HEK293 (cell line): ENCODE results near the gene OPCML.

Source experiments
- CTCF ChIA-PET: fragments of 350-600 bp; formaldehyde crosslinking; extraction: SDS; loops from one replicate; lab custom pipeline; 2021; ENCODE audit warnings: antibody characterized with exemption; lab: Yijun Ruan, JAX
- POLR2A ChIA-PET: fragments of 300-600 bp; formaldehyde crosslinking; extraction: SDS; loops from one replicate; lab custom pipeline; 2020; ENCODE audit warnings: antibody characterized with exemption, inconsistent platforms; lab: Yijun Ruan, JAX
- H3K27ac ChIP-seq: fragments of 200-500 bp; sonication (Bioruptor generic); 2 replicates; pipeline ENCODE4 v1.5.1; 2014; ENCODE audit warnings: low read depth, low read length, control low read depth, inconsistent platforms; ENCODE audit errors: extremely low read depth
- H3K36me3 ChIP-seq, 2 experiments: fragments of 200-500 bp in 1 of 2; sonication (Bioruptor generic) in 1 of 2; 1 replicate in 1 of 2; 2 replicates in 1 of 2; pipeline ENCODE4 v1.5.1; 2014 to 2017; ENCODE audit warnings: inconsistent platforms in 2 of 2, low read length in 2 of 2; ENCODE audit not compliant: control insufficient read depth in 2 of 2, insufficient read depth in 1 of 2
- H3K4me1 ChIP-seq: fragments of 200-500 bp; sonication (Bioruptor generic); 2 replicates; pipeline ENCODE4 v1.5.1; 2014; ENCODE audit warnings: mild to moderate bottlenecking, low read length, inconsistent platforms; ENCODE audit not compliant: control insufficient read depth, insufficient read depth
- H3K4me3 ChIP-seq: 2 replicates; pipeline ENCODE4 v1.5.1; 2011; ENCODE audit warnings: low read depth, mild to moderate bottlenecking, control low read depth, low read length, moderate library complexity
- H3K9me3 ChIP-seq: fragments of 200-500 bp; sonication (Bioruptor generic); 2 replicates; pipeline ENCODE4 v1.5.1; 2014; ENCODE audit warnings: low read depth, low read length, inconsistent platforms; ENCODE audit not compliant: control insufficient read depth, insufficient read depth
- GFI1B ChIP-seq: fragments of 450-650 bp; formaldehyde crosslinking; IDR thresholded peaks from 2 replicates; pipeline ENCODE4 v1.5.1; 2016; ENCODE audit warnings: missing biosample characterization, missing genetic modification characterization
- HOXC10 ChIP-seq: sonication (generic); formaldehyde crosslinking; IDR thresholded peaks from 2 replicates; pipeline ENCODE4 v1.8.1; 2023; ENCODE audit warnings: mild to moderate bottlenecking, missing genetic modification reagents
- YY2 ChIP-seq: fragments of 450-650 bp; formaldehyde crosslinking; IDR thresholded peaks from 2 replicates; pipeline ENCODE4 v1.5.1; 2016; ENCODE audit warnings: missing biosample characterization, missing genetic modification characterization
- ZNF146 ChIP-seq: fragments of 450-650 bp; formaldehyde crosslinking; IDR thresholded peaks from 2 replicates; pipeline ENCODE4 v1.5.1; 2016; ENCODE audit warnings: missing biosample characterization, missing genetic modification characterization
- ZNF518A ChIP-seq: fragments of 450-650 bp; formaldehyde crosslinking; conservative IDR thresholded peaks from 2 replicates; pipeline ENCODE4 v1.5.1; 2016; ENCODE audit warnings: low read depth, missing biosample characterization, missing genetic modification characterization
- ZNF837 ChIP-seq: fragments of 450-650 bp; formaldehyde crosslinking; IDR thresholded peaks from 2 replicates; pipeline ENCODE4 v1.5.1; 2016; ENCODE audit warnings: missing biosample characterization, missing genetic modification characterization
- ZNF843 ChIP-seq: fragments of 450-650 bp; formaldehyde crosslinking; IDR thresholded peaks from 2 replicates; pipeline ENCODE4 v1.5.1; 2016; ENCODE audit warnings: missing biosample characterization, missing genetic modification characterization
- ZSCAN4 ChIP-seq: fragments of 450-650 bp; formaldehyde crosslinking; IDR thresholded peaks from 2 replicates; pipeline ENCODE4 v1.5.1; 2017; ENCODE audit warnings: missing biosample characterization, missing genetic modification characterization
- TF ChIP-seq, protein P1 (sequence below): fragments of 450-650 bp; formaldehyde crosslinking; IDR thresholded peaks from 2 replicates; pipeline ENCODE4 v1.5.0; 2017; ENCODE audit warnings: missing biosample characterization, missing genetic modification characterization, borderline replicate concordance
- TF ChIP-seq, protein P2 (sequence below): fragments of 450-650 bp; IDR thresholded peaks from 2 replicates; pipeline ENCODE4 v1.5.1; 2018; ENCODE audit warnings: missing biosample characterization, missing genetic modification characterization
- TF ChIP-seq, protein P3 (sequence below): fragments of 450-650 bp; formaldehyde crosslinking; IDR thresholded peaks from 2 replicates; pipeline ENCODE4 v1.5.1; 2016; ENCODE audit warnings: missing biosample characterization, missing genetic modification characterization

Gene OPCML

DNA sequence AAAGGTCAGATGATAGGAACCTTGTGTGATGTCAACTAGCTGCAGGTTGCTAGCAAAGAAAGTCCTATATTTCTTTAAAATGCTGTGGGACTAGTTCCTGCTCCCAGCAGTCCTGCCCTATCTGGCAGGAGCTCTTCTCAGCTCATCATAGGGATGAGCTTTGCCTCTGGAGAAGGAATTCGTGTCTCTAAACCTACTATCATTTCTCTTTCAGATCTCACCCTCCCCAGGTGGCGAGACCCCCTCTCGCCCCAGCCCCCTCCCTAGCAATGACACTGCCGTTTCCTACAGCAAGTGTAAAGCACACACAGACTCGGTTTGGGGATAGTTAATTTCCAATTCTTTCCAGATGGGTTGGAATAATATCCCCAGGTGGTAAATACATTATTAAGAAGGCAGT is 533.3 kb downstream of the OPCML start:
- H3K4me1 ChIP-seq: no peaks in the 10 kb centered on the region
- TF ChIP-seq, protein P1, sequence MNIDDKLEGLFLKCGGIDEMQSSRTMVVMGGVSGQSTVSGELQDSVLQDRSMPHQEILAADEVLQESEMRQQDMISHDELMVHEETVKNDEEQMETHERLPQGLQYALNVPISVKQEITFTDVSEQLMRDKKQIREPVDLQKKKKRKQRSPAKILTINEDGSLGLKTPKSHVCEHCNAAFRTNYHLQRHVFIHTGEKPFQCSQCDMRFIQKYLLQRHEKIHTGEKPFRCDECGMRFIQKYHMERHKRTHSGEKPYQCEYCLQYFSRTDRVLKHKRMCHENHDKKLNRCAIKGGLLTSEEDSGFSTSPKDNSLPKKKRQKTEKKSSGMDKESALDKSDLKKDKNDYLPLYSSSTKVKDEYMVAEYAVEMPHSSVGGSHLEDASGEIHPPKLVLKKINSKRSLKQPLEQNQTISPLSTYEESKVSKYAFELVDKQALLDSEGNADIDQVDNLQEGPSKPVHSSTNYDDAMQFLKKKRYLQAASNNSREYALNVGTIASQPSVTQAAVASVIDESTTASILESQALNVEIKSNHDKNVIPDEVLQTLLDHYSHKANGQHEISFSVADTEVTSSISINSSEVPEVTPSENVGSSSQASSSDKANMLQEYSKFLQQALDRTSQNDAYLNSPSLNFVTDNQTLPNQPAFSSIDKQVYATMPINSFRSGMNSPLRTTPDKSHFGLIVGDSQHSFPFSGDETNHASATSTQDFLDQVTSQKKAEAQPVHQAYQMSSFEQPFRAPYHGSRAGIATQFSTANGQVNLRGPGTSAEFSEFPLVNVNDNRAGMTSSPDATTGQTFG: no peak
- TF ChIP-seq ZSCAN4 (tag by site-specific recombination) (no peak), HOXC10 (CRISPR knock-in tag) (no peak), ZNF146 (tag by site-specific recombination) (no peak)
- no peak overlapping the region for H3K4me3 ChIP-seq
- no peak overlapping the region for H3K27ac ChIP-seq
- H3K36me3 ChIP-seq: no peaks in the 10 kb centered on the region
- ChIA-PET POLR2A (interaction anchor here (0.6 kb wide), 1 partner anchor 1572 kb away, joined by 3 read pairs; no protein-coding TSS in a partner anchor), CTCF (no interaction called here)
- H3K9me3 ChIP-seq: no peaks in the 10 kb centered on the region

GRCh38 chr11:132997396-132997795 is 534.9 kb downstream of the OPCML start:
- Histone ChIP-seq H3K4me3 (no peak overlapping the region), H3K36me3 (no peaks in the 10 kb centered on the region), H3K4me1 (no peaks in the 10 kb centered on the region), H3K27ac (no peak overlapping the region), H3K9me3 (no peaks in the 10 kb centered on the region)
- ChIA-PET CTCF (interaction anchor here (0.6 to 1.1 kb wide), 2 partner anchors 12 to 54 kb away, joined by 3 read pairs; no protein-coding TSS in a partner anchor), POLR2A (no interaction called here)
- TF ChIP-seq ZNF518A (no peak), YY2 (tag by site-specific recombination) (no peak)

GRCh38 chr11:132994966-132995365 is 537.3 kb downstream of the OPCML start:
- no peak overlapping the region for H3K27ac ChIP-seq
- no peaks in the 10 kb centered on the region for H3K36me3 ChIP-seq
- H3K9me3 ChIP-seq: no peaks in the 10 kb centered on the region
- ChIA-PET POLR2A (no interaction called here), CTCF (interaction anchor here (0.6 to 0.9 kb wide), 3 partner anchors 140 to 1295 kb away, joined by 3 to 4 read pairs (median 3); no protein-coding TSS in a partner anchor)
- no peaks in the 10 kb centered on the region for H3K4me1 ChIP-seq
- no peak overlapping the region for H3K4me3 ChIP-seq
- TF ChIP-seq ZNF518A (no peak), ZNF843 (tag by site-specific recombination) (no peak), ZNF837 (no peak), GFI1B (tag by site-specific recombination) (no peak)
- TF ChIP-seq, protein P2, sequence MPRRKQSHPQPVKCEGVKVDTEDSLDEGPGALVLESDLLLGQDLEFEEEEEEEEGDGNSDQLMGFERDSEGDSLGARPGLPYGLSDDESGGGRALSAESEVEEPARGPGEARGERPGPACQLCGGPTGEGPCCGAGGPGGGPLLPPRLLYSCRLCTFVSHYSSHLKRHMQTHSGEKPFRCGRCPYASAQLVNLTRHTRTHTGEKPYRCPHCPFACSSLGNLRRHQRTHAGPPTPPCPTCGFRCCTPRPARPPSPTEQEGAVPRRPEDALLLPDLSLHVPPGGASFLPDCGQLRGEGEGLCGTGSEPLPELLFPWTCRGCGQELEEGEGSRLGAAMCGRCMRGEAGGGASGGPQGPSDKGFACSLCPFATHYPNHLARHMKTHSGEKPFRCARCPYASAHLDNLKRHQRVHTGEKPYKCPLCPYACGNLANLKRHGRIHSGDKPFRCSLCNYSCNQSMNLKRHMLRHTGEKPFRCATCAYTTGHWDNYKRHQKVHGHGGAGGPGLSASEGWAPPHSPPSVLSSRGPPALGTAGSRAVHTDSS: no peak
- TF ChIP-seq, protein P3, sequence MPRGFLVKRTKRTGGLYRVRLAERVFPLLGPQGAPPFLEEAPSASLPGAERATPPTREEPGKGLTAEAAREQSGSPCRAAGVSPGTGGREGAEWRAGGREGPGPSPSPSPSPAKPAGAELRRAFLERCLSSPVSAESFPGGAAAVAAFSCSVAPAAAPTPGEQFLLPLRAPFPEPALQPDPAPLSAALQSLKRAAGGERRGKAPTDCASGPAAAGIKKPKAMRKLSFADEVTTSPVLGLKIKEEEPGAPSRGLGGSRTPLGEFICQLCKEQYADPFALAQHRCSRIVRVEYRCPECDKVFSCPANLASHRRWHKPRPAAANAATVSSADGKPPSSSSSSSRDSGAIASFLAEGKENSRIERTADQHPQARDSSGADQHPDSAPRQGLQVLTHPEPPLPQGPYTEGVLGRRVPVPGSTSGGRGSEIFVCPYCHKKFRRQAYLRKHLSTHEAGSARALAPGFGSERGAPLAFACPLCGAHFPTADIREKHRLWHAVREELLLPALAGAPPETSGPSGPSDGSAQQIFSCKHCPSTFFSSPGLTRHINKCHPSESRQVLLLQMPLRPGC: no peak
